ENCODE measurements around the gene ADGRA1.

- TF ChIP-seq, protein P1, sequence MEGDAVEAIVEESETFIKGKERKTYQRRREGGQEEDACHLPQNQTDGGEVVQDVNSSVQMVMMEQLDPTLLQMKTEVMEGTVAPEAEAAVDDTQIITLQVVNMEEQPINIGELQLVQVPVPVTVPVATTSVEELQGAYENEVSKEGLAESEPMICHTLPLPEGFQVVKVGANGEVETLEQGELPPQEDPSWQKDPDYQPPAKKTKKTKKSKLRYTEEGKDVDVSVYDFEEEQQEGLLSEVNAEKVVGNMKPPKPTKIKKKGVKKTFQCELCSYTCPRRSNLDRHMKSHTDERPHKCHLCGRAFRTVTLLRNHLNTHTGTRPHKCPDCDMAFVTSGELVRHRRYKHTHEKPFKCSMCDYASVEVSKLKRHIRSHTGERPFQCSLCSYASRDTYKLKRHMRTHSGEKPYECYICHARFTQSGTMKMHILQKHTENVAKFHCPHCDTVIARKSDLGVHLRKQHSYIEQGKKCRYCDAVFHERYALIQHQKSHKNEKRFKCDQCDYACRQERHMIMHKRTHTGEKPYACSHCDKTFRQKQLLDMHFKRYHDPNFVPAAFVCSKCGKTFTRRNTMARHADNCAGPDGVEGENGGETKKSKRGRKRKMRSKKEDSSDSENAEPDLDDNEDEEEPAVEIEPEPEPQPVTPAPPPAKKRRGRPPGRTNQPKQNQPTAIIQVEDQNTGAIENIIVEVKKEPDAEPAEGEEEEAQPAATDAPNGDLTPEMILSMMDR (IDR thresholded peaks at IDR 0.05; ENCODE audit: borderline replicate concordance, extremely low read depth, low read length, poor library complexity, severe bottlenecking) = no peak
- TF ChIP-seq EZH2 (IDR thresholded peaks at IDR 0.05; ENCODE audit: borderline replicate concordance, low read depth, low read length, severe bottlenecking) = no peak
Measured at GRCh38 chr10:133115453-133115842, 27.7 kb downstream of the ADGRA1 start.

Data from DND-41 (cell line).